ENCODE measurements around the gene ATAT1. TPM values are rescaled to one million over a fixed set of nuclear protein-coding genes. Genes with fewer than 3 reads are reported as not detected.

The ATAT1 gene
- total and polyA plus RNA-seq, 9 of the 15 experiments (the other 6 are each of a cell fraction or from before 2014, with no cell fraction given): 0.65 to 5.8 (median 1.6) TPM

DNA sequence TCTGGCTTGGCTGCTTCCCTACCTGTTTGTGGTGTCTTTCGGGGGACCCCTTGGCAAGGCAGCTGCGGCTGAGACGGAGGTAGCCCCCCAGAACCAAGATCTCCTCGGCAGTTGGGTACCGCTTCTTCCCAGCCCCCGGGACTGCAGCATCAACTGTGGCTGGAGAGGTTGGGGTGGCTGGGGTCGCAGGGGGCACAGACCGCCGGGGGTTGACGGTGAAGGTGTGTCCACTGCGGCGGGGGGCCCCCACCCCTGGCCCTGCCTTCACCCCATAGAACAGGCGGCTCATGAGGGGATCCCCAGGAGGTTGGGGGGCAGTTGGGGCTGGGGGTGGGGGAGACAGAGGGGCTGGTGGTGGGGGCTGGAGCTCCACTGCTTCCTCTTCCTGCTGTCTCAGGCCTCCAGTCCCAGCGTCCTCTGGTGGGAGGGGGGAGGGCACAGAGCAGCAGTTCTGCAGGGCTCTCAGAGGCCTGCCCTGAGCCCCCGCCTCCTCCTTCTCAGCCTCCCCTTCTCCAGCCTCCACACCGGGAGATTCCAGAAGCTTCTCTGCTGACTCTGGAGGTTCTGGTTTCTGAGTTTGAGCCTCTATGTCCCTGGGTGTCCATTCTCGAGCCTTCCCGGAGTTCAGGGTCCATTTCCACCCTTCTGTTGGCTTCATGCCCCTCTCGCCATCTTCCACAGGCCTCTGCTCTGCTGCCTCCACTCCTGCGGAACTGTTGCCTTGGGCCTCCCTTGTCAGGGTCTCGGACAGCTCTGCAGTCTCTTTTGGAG lies 57.9 kb downstream of the ATAT1 start (continued):
- TF ChIP-seq, protein P1, sequence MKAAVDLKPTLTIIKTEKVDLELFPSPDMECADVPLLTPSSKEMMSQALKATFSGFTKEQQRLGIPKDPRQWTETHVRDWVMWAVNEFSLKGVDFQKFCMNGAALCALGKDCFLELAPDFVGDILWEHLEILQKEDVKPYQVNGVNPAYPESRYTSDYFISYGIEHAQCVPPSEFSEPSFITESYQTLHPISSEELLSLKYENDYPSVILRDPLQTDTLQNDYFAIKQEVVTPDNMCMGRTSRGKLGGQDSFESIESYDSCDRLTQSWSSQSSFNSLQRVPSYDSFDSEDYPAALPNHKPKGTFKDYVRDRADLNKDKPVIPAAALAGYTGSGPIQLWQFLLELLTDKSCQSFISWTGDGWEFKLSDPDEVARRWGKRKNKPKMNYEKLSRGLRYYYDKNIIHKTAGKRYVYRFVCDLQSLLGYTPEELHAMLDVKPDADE (conservative IDR thresholded peaks at IDR 0.05; ENCODE audit: control insufficient read depth, low read depth, low read length): 0 out of 2 replicates have a peak, but pooled peaks have one; percentile 9
- TF ChIP-seq ZFX (CRISPR knock-in tag; IDR thresholded peaks at IDR 0.05): peak; percentile 61; the same call in 1 of the 2 replicates
- TF ChIP-seq NFRKB (IDR thresholded peaks at IDR 0.05; ENCODE audit: low read depth): 0 out of 2 replicates have a peak, but pooled peaks have one; percentile 42
- TF ChIP-seq SPI1 (IDR thresholded peaks at IDR 0.05; ENCODE audit: borderline replicate concordance, low read depth, low read length): 0 out of 2 replicates have a peak, but pooled peaks have one; percentile 7
- TF ChIP-seq RBFOX2 (IDR thresholded peaks at IDR 0.05; ENCODE audit: low read depth, low read length): peak; percentile 67
- TF ChIP-seq ELF4 (CRISPR knock-in tag; IDR thresholded peaks at IDR 0.05): no peak
- TF ChIP-seq SMARCC2 (IDR thresholded peaks at IDR 0.05; ENCODE audit: low read depth): no peak
- no peak for TF ChIP-seq POLR2AphosphoS2 (IDR thresholded peaks at IDR 0.05; ENCODE audit: low read length)
- TF ChIP-seq HMGN3 (IDR thresholded peaks at IDR 0.05; ENCODE audit: borderline replicate concordance, extremely low read depth, insufficient read length, low read depth, low read length): no peak
- peak; percentile 16 to 34; a peak in 1 of 4 replicates for TF ChIP-seq SIN3A (IDR thresholded peaks at IDR 0.05; ENCODE audit: borderline replicate concordance in 2 of 2, control insufficient read depth in 1 of 2, low read depth in 2 of 2, low read length in 2 of 2)
- TF ChIP-seq DMBX1 (CRISPR knock-in tag; IDR thresholded peaks at IDR 0.05; ENCODE audit: borderline replicate concordance): no peak; the same call in 1 of the 2 replicates
- TF ChIP-seq AFF1 (IDR thresholded peaks at IDR 0.05; ENCODE audit: low read depth in 1 of 2, partially characterized antibody in 2 of 2): no peak
- TF ChIP-seq THRA (IDR thresholded peaks at IDR 0.05): no peak
- TF ChIP-seq HDGF (IDR thresholded peaks at IDR 0.05): peak; percentile 35
- TF ChIP-seq, protein P2, sequence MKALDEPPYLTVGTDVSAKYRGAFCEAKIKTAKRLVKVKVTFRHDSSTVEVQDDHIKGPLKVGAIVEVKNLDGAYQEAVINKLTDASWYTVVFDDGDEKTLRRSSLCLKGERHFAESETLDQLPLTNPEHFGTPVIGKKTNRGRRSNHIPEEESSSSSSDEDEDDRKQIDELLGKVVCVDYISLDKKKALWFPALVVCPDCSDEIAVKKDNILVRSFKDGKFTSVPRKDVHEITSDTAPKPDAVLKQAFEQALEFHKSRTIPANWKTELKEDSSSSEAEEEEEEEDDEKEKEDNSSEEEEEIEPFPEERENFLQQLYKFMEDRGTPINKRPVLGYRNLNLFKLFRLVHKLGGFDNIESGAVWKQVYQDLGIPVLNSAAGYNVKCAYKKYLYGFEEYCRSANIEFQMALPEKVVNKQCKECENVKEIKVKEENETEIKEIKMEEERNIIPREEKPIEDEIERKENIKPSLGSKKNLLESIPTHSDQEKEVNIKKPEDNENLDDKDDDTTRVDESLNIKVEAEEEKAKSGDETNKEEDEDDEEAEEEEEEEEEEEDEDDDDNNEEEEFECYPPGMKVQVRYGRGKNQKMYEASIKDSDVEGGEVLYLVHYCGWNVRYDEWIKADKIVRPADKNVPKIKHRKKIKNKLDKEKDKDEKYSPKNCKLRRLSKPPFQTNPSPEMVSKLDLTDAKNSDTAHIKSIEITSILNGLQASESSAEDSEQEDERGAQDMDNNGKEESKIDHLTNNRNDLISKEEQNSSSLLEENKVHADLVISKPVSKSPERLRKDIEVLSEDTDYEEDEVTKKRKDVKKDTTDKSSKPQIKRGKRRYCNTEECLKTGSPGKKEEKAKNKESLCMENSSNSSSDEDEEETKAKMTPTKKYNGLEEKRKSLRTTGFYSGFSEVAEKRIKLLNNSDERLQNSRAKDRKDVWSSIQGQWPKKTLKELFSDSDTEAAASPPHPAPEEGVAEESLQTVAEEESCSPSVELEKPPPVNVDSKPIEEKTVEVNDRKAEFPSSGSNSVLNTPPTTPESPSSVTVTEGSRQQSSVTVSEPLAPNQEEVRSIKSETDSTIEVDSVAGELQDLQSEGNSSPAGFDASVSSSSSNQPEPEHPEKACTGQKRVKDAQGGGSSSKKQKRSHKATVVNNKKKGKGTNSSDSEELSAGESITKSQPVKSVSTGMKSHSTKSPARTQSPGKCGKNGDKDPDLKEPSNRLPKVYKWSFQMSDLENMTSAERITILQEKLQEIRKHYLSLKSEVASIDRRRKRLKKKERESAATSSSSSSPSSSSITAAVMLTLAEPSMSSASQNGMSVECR (CRISPR knock-in tag; IDR thresholded peaks at IDR 0.05): no peak

Data from K562 (cell line).